Myocyte (in vitro differentiated cells): Measurements from ENCODE around the gene MDH2. TPM values are rescaled to one million over a fixed set of nuclear protein-coding genes. Genes with fewer than 3 reads are reported as not detected.
"Not testable (repeated sequence)": the region's sequence is repeated elsewhere in the genome, so short reads cannot be mapped to it uniquely, and the experiment has no call there.

Experiments used
- DNase-seq: peaks from one replicate; pipeline ENCODE4 v3.0.0-alpha.2; 2012; ENCODE audit warnings: low read depth
- total RNA-seq: library from RNA; depleted of rRNA; stranded (reverse); fragments of >200 nt; gene quantifications from 2 replicates; pipeline ENCODE4 v1.2.3, GENCODE V29; 2014

MDH2 gene
- total RNA-seq, 1 donor from 2014 or later = 130 TPM

DNA sequence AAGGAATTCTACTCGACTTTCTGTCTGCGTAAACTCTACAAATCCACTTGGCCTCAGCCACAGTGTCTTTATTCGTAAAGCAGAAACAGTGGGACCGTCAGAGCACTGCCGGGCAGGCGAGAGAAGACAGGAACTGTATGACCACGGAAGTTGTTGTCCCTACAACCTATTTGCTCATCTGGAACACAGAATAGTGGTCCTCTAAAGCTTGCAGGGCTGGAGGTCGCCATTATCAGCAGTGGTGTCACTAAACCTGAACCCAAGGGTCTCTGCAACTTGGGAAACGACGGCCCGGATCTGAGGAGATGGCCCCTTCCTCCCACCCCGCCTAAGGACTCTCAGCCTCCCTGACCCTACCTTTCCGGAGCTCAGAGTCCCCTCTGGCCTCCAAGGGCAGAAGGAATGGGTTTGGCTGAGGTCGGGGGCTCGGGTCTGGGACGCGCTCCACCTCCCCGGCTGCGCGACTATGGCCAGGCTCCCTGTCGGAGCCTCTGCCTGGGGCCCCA lies 548 bp upstream of the MDH2 start:
- no peak for DNase-seq

GRCh38 chr7:76048668-76048988 lies 722 bp downstream of the MDH2 start:
- DNase-seq = peak; percentile 52

DNA sequence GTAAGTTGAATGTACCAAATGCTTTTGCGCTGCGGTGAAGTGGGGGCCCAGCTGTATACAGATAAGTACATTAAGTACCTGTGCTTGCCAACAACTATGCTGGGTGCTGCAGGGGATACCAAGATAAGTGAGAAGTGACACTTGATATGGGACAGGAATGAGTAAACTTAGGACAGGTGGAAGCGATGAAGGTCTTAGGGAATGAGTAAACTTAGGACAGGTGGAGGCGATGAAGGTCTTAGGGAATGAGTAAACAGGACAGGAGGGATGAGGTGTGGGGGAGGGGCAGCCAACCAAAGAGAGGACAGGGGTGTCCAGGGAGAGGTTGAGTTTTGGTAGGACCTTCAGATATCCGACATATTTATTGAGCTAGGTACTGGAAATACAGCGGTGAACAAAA lies 1.4 kb downstream of the MDH2 start:
- no peak for DNase-seq

DNA sequence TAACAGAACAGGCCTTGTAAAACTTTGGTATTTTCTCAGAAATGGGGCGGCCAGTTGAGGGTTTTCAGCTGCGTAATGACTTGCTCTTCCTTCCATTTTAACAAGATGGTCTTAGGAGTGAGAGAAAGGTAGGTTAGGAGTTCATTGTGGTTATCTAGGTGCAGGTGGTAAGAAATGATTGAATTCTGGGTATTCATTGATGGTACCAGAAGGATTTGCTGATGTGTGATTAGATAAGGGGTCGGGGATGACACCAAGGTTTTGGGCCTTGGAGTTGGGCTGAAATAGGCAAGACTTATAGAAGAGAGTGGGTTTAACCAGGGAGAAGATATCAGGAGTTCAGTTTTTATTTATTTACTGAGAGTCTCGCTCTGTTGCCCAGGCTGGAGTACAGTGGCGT lies 2.6 kb downstream of the MDH2 start:
- DNase-seq = no peak

- no peak for DNase-seq
Observed at GRCh38 chr7:76051840-76052239, 3.9 kb downstream of the MDH2 start.

- DNase-seq = not testable (repeated sequence)
Observed at GRCh38 chr7:76052681-76053080, 4.8 kb downstream of the MDH2 start.

DNA sequence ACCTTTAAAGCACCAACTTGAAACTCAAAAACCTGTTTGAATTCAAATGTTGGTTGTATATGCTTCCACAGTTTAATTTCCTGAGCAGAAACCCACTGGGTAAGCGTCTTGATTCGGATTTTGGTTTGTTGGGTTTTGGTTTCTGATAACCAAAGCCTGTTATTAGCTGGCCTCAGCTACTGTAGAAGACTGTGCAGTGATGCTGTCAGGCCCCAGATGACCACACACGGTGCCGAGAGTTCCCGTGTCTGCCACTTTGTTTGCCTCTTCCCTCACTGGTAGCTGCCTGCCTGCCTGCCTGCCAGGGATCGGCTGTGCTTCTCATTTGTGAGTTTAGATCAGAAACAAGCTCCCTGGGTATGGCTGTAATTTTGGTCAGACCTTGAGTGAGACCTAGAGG lies 5.6 kb downstream of the MDH2 start:
- DNase-seq = no peak

GRCh38 chr7:76054123-76055120 lies 6.5 kb downstream of the MDH2 start:
- DNase-seq = no peak

DNA sequence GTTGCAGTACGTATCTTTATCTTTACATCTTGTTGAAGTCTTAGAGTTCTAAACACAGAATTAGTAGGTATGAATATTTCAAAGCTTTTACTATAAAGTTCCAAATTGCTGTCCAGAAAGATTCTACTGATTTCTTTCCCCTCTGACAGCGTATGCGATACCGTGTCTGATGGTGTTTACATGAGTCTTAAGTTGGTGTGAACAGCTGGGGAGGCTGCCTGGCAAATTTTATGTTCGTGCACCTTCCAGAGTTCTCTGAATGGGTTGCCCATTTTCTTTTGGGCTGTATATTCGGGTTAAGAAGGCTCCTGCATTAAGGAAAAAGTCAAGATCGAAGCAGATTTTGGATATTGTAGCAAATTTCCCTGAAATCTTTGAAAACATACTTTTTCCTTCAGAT lies 8.3 kb downstream of the MDH2 start:
- no peak for DNase-seq

GRCh38 chr7:76057103-76057812 lies 9.4 kb downstream of the MDH2 start:
- no peak for DNase-seq

DNA sequence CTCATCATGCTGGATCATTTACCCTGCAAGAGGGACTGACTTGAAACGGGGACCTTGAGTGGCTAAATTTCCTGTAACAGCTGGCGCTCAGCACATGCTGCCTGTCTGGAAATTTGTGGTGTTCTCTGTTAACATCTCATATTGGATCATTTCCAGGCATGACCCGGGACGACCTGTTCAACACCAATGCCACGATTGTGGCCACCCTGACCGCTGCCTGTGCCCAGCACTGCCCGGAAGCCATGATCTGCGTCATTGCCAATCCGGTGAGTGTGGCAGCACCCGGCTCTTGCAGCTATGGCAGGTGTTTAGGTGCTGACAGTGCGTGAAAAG lies 9.9 kb downstream of the MDH2 start:
- peak; percentile 69 for DNase-seq

DNA sequence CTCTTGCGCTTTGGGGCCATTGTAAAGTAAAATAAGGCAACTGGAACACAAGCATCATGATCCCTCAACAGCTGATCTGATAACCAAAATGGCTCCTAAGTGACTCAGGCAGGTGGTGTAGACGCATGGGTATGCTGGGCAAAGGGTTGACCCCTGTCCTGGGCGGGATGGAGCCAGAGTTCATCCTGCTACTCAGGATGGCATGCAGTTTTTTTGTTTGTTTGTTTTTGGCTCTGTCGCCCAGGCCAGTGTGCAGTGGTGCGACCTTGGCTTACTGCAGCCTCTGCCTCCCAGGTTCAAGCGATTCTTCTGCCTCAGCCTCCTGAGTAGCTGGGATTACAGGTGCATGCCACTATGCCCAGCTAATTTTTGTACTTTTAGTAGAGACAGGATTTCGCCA lies 10.8 kb downstream of the MDH2 start:
- not testable (repeated sequence) for DNase-seq

GRCh38 chr7:76060842-76061241 lies 12.9 kb downstream of the MDH2 start:
- no peak for DNase-seq

- no peak for DNase-seq
Observed at GRCh38 chr7:76062254-76062653, 14.3 kb downstream of the MDH2 start.

- no peak for DNase-seq
Observed at GRCh38 chr7:76063114-76063513, 15.2 kb downstream of the MDH2 start.

- DNase-seq = no peak
Observed at GRCh38 chr7:76063525-76063924, 15.6 kb downstream of the MDH2 start.

DNA sequence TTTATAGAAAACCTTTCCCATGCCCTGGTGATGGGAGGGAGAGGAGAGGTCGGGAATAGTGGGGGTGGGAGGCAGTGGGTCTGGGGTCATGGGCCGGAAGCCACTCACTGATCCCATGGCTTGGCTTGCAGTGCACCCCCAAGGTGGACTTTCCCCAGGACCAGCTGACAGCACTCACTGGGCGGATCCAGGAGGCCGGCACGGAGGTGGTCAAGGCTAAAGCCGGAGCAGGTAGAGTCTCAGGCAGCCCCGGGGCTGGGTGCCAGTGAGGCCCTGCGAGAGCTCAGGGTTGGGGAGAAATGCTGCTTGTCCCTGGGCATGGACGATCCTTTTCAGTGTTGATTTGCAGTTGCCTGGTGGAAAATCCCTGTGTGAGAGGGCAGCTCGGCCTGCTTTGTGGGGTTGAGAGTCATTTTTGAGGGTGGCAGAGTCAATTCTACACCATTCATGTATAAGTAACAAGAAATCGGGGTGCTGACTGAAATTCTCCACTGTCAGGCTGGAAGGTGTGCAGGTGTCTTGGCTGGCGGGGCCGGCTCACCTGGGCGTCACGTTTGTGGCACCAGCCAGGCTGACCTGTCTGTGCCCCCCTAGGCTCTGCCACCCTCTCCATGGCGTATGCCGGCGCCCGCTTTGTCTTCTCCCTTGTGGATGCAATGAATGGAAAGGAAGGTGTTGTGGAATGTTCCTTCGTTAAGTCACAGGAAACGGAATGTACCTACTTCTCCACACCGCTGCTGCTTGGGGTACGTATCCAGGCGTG lies 16.5 kb downstream of the MDH2 start:
- no peak for DNase-seq

DNA sequence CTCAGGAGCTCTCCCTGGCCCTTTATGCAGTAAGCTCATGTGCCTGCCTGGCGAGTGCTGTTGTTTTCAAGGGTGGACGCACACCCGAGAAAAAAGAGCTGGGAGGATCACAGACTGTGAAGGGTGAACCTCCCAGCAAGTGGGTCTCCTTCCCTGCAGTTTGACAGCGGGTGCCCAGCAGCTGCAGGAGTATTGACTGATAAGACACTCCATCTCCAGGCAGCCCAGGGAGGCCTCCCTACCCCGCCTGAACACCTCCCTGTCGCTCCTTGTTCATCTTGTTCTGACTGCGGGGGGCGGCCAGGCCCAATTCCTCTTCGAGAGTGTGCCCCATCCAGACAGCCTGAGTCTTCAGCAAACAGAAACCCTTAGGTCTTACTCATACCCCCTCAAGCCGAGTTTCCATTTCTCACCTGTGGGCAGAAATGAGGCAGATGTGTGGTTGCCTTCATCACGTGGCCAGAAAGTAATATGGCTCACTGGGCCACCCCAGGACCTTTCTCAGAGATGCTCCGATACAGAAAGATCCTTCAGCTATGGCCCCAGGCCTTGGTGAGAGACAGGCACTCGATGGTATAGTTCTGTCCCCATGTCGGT lies 17.2 kb downstream of the MDH2 start:
- no peak for DNase-seq

DNA sequence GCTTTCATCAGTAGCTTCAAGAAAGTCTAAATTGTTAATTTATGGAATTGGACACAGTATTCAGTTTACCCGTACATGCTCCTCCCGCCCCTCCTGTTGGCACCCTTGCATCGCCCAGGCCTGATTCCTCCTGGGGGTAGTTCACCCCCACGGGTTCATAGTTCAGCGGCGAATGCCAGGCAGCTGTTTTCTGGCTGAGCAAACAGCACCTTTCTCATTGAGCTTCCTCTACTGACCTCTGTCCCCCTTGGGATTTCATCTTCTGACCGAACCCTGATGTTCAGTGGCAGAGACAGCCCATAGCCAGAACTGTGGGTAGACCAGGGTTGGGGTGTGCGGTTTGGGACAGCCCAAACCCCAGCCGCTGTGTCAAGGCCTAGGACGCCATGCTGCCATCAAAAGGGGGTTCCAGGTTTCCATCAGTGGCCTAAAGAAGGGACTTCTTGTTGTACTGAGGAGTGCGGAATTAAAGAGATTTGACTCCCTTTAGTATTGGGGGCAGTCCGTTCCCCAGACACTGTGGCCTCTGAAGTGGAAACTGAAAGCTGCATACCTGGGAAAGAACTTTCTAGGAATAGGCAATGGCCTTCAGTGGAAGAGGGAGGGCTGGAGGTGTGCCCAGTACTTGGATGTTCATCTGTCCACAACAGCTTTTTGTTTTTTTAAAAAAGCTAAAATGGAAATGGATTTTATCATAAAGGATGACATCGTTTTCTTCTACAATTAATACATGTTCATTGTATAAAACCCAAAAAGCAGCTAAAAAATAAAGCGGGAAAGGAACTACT lies 19.0 kb downstream of the MDH2 start:
- DNase-seq = no peak

GRCh38 chr7:76069238-76069638 lies 21.3 kb downstream of the MDH2 start:
- peak; percentile 89 for DNase-seq
